Gastroesophageal sphincter (tissue), 4 donors: Measurements from ENCODE around the gene PAX5. TPM values are rescaled to one million over a fixed set of nuclear protein-coding genes. Genes with fewer than 3 reads are reported as not detected.

Experiments used
- ATAC-seq: fragments of 150-250 bp; one replicate; pipeline ENCODE4 v1.9.1; 2016; ENCODE audit warnings: mild to moderate bottlenecking, moderate library complexity
- H3K27ac ChIP-seq, 4 donors: fragments of 200-600 bp; sonication (generic) in 3 of 4; 1 replicate in 3 of 4; 2 replicates in 1 of 4; pipeline ENCODE4 v1.5.1; 2016 to 2019
- H3K27me3 ChIP-seq: fragments of 200-600 bp; sonication (generic); one replicate; pipeline ENCODE4 v1.5.1; 2019
- H3K36me3 ChIP-seq, 2 donors: fragments of 200-600 bp; sonication (generic); one replicate each; pipeline ENCODE4 v1.5.1; 2019; ENCODE audit warnings: control low read depth in 1 of 2
- H3K4me1 ChIP-seq, 3 donors: fragments of 200-600 bp; sonication (generic); 1 replicate in 2 of 3; 2 replicates in 1 of 3; pipeline ENCODE4 v1.5.1; 2016 to 2019; ENCODE audit warnings: control low read depth in 2 of 3
- H3K4me3 ChIP-seq, 2 donors: fragments of 200-600 bp; sonication (generic); one replicate each; pipeline ENCODE4 v1.5.1; 2019; ENCODE audit warnings: mild to moderate bottlenecking in 1 of 2, moderate library complexity in 1 of 2
- H3K9me3 ChIP-seq, 3 donors: fragments of 200-600 bp; sonication (generic); one replicate each; pipeline ENCODE4 v1.5.1; 2017 to 2019; ENCODE audit warnings: control low read depth in 2 of 3
- CTCF ChIP-seq, 4 experiments: fragments of 200-600 bp in 2 of 4; fragments of 450-650 bp in 2 of 4; sonication (generic) in 1 of 4; IDR thresholded peaks; one replicate each; pipeline ENCODE4 v1.5.1; 2017 to 2019; ENCODE audit warnings: antibody characterized with exemption in 4 of 4, mild to moderate bottlenecking in 2 of 4, moderate library complexity in 2 of 4
- EP300 ChIP-seq: sonication (generic); formaldehyde crosslinking; IDR thresholded peaks from one replicate; pipeline ENCODE4 v1.6.1; 2017; ENCODE audit warnings: antibody characterized with exemption, mild to moderate bottlenecking
- POLR2A ChIP-seq, 2 donors: fragments of 450-650 bp; IDR thresholded peaks; one replicate each; pipeline ENCODE4 v1.6.1; 2017; ENCODE audit warnings: antibody characterized with exemption in 2 of 2, mild to moderate bottlenecking in 2 of 2, moderate library complexity in 1 of 2
- POLR2AphosphoS5 ChIP-seq: sonication (generic); formaldehyde crosslinking; IDR thresholded peaks from one replicate; pipeline ENCODE4 v1.6.1; 2017; ENCODE audit warnings: antibody characterized with exemption
- WGBS, 2 donors: methylation state at CpG; one replicate each; pipeline ENCODE4 v1.1.5; 2018; ENCODE audit warnings: low coverage in 1 of 2; 5-methylcytosine and 5-hydroxymethylcytosine counted together
- total RNA-seq, 4 donors: library from RNA; depleted of rRNA; stranded (reverse); fragments of >200 nt; gene quantifications; one replicate each; pipeline ENCODE4 v1.1.0, GENCODE V29; 2016

Gene PAX5
- total RNA-seq, 4 donors from 2014 or later, result under 0.01 TPM; not detected in 3

- H3K27me3 ChIP-seq, result peaks cover 36% of the 10 kb centered on the region
- peaks cover 0 to 13% (median 0%) of the 10 kb centered on the region in 3 donors for H3K9me3 ChIP-seq
- WGBS, 2 donors, result 72% methylated on average over 14 of the region's 17 CpGs; no CpG with 5 or more reads in 1 of the 2 donors
- no peak overlapping the region for H3K27ac ChIP-seq
- H3K4me1 ChIP-seq, result no peaks in the 10 kb centered on the region
- no peak overlapping the region for H3K4me3 ChIP-seq
- H3K36me3 ChIP-seq, result no peaks in the 10 kb centered on the region
- TF ChIP-seq POLR2AphosphoS5, result no peak
- no peak for TF ChIP-seq POLR2A (IDR thresholded peaks at IDR 0.05)
- no peak for TF ChIP-seq CTCF (IDR thresholded peaks at IDR 0.05)
- TF ChIP-seq EP300, result no peak
- no peak for ATAC-seq
These were observed 236.4 kb downstream of the PAX5 start for GRCh38 chr9:36797471-36798220.

- Histone ChIP-seq H3K27me3 (peaks cover 31% of the 10 kb centered on the region), H3K4me1 (no peaks in the 10 kb centered on the region), H3K36me3 (no peaks in the 10 kb centered on the region), H3K27ac (no peak overlapping the region), H3K9me3 (peaks cover 0 to 13% (median 0%) of the 10 kb centered on the region in 3 donors), H3K4me3 (no peak overlapping the region)
- WGBS, 2 donors, result 73 to 78% methylated on average over 3 to 5 of the region's 5 CpGs
- TF ChIP-seq POLR2A (IDR thresholded peaks at IDR 0.05) (no peak), EP300 (no peak), CTCF (IDR thresholded peaks at IDR 0.05) (no peak), POLR2AphosphoS5 (no peak)
- ATAC-seq, result peak; percentile 39
These were observed 237.2 kb downstream of the PAX5 start for GRCh38 chr9:36796671-36797419.

GRCh38 chr9:36794461-36794860 is 239.6 kb downstream of the PAX5 start:
- Histone ChIP-seq H3K27ac (no peak overlapping the region), H3K4me3 (no peak overlapping the region), H3K27me3 (peaks cover 18% of the 10 kb centered on the region), H3K36me3 (no peaks in the 10 kb centered on the region), H3K9me3 (peaks cover 0 to 13% (median 0%) of the 10 kb centered on the region in 3 donors), H3K4me1 (no peaks in the 10 kb centered on the region)
- ATAC-seq, result no peak
- 60% methylated on average over 1 of the region's 5 CpGs; no CpG with 5 or more reads in 1 of the 2 donors for WGBS, 2 donors
- TF ChIP-seq CTCF (IDR thresholded peaks at IDR 0.05), result no peak
- TF ChIP-seq POLR2A (IDR thresholded peaks at IDR 0.05), result no peak
- no peak for TF ChIP-seq POLR2AphosphoS5
- TF ChIP-seq EP300, result no peak

- H3K27me3 ChIP-seq, result peaks cover 26% of the 10 kb centered on the region
- ATAC-seq, result no peak
- H3K27ac ChIP-seq, result no peak overlapping the region
- H3K9me3 ChIP-seq, result peaks cover 0 to 13% (median 0%) of the 10 kb centered on the region in 3 donors
- 70 to 73% methylated on average over 2 of the region's 2 CpGs for WGBS, 2 donors
- H3K4me1 ChIP-seq, result no peaks in the 10 kb centered on the region
- H3K36me3 ChIP-seq, result no peaks in the 10 kb centered on the region
- TF ChIP-seq EP300 (no peak), POLR2A (IDR thresholded peaks at IDR 0.05) (no peak), CTCF (IDR thresholded peaks at IDR 0.05) (no peak), POLR2AphosphoS5 (no peak)
- no peak overlapping the region for H3K4me3 ChIP-seq
These were observed 240.8 kb downstream of the PAX5 start for GRCh38 chr9:36793277-36793676.
